Measurements from ENCODE around the gene LINGO4.
A peak's percentile ranks its signal among the peaks of the same experiment; 100 is the strongest.

LINGO4 gene

DNA sequence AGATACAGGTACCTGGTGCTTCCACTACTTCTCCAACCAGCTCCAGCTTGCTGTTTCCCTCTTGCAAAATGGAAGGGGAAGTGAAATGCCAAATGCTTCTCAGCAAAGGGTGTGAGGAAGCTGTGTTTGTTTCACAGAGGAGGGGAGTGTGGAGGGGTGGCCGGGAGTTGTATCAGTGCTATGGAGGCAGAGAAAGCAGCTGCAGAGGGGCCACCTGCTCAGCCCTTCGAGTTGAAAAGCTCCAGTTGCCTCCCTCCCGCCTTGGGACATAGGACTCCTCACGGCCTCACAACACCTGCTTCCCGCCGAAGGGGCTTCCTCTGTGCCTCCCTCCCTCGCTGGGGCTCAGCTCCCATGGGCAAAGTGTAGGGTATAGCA lies 12.1 kb upstream of the LINGO4 start:
- Mint-ChIP-seq H3K4me1 (peaks cover 62% of the 10 kb centered on the region), H3K27me3 (no peaks in the 10 kb centered on the region), H3K4me3 (no peak overlapping the region), H3K27ac (ENCODE audit: low read depth) (no peak overlapping the region), H3K36me3 (ENCODE audit: insufficient read depth) (peaks cover 1% of the 10 kb centered on the region), H3K9me3 (no peaks in the 10 kb centered on the region)
- DNase-seq (ENCODE audit: low spot score in 2 of 2): no peak
- ATAC-seq (replicated peaks; ENCODE audit: extremely low read depth, poor library complexity, severe bottlenecking): no peak

DNA sequence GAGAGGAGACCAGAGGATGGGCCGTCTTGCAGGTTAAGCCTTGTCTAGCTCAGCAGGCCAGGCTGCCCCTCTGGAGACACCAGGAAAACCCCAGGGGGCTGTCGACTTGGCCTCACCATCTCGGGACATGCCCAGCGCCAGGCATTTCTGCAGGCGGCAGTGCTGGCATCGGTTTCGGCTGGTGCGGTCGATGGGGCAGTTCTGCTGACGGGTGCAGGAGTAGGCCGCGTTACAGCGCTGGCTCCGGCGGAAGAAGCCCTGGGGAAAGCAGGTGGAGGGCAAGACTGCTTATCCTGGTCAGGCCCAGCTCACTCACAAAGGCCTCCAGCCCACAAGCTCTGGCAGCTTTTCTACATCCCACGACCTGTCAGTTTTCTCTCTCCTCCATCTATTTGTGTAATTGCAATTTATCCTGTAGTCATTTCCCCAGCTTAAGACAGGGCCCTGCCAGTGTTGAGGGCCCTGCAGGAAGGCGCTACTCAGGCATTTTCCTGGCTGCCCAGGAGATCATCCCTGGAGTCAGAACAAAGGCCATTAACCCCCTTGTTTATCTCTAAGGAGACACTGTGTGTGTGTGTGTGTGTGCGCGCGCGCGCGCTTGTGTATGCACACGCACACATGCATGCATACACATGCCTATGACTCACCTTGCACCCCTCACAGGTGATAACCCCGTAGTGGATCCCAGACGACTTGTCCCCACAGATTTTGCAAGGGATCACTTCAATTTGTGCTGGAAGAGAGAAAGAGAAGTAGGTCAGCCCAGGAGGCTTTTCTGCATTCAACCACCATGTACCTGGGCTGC lies 11.5 kb upstream of the LINGO4 start:
- peak overlapping the region; percentile 5 for H3K27ac Mint-ChIP-seq (ENCODE audit: low read depth)
- H3K4me1 Mint-ChIP-seq: peaks cover 56% of the 10 kb centered on the region
- no peak overlapping the region for H3K4me3 Mint-ChIP-seq
- H3K36me3 Mint-ChIP-seq (ENCODE audit: insufficient read depth): peaks cover 1% of the 10 kb centered on the region
- DNase-seq (ENCODE audit: low spot score in 2 of 2) (no peak), ATAC-seq (replicated peaks; ENCODE audit: extremely low read depth, poor library complexity, severe bottlenecking) (no peak)
- H3K9me3 Mint-ChIP-seq: no peaks in the 10 kb centered on the region
- no peaks in the 10 kb centered on the region for H3K27me3 Mint-ChIP-seq

DNA sequence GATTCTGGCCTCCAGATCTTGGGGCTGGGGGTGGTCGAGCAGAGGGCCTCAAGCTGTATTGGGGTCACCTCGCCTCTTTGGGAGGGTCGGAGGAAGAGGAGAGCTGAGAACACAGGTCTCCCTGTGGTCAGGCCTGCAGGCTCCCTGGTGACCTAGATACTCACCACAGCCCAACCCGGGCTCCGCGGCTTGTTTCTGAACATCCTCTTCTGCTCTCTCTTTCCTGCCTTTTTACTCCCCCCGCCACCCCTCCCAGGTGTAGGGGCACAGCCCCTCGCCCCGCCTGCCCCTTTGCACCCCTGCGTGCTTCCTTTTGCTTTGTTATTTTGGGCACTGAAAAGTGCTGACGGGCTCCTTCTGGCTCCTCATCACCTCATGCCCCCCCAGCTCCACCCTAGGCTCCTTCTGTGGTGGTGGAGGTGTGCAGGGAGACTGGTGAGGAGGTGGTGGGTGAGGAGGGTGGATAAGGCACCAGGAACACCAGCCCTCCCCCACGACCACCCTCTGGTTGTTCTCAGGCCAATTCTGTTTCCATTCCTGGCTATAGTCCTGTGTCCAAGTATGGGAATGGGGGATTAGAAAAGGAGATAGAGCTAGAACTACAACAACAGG lies 10.6 kb upstream of the LINGO4 start:
- ATAC-seq (replicated peaks; ENCODE audit: extremely low read depth, poor library complexity, severe bottlenecking): peak; percentile 83
- Mint-ChIP-seq H3K27ac (ENCODE audit: low read depth) (peak overlapping the region; percentile 5), H3K27me3 (no peaks in the 10 kb centered on the region), H3K4me1 (peaks cover 47% of the 10 kb centered on the region), H3K36me3 (ENCODE audit: insufficient read depth) (peaks cover 1% of the 10 kb centered on the region), H3K9me3 (no peaks in the 10 kb centered on the region), H3K4me3 (peak overlapping the region; percentile 10)
- DNase-seq (ENCODE audit: low spot score in 2 of 2): peak in 1 of 2 donors; percentile 30

DNA sequence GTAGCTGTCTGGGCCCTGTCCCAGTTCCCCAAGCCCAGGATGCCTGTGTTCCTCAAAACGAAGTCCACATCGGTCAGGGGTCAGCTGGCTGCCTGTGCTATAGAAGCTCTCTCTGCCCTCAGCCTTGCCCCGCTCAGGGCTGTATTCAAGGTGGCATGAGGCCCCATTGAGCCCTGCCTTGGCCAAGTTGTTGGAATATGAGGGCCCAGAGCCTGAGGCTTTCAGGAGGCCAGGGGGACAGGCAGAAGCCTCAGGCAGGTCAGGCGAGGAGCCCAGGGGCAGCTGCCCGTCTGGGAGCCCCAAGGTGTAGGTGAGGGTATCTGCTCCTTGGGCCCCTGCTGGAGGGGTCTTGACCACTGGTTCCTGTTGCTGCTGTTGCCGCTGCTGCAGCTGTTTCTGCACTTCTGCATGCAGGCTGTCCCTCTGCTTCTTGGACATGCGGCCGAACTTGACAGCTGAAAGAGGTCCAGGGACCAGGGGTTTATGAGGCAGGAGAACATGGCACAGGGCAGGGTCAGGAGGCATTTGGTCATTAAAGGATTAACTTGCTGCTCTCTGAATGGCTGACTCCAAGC lies 9.8 kb upstream of the LINGO4 start:
- H3K4me3 Mint-ChIP-seq: peak overlapping the region; percentile 10
- H3K27me3 Mint-ChIP-seq: no peaks in the 10 kb centered on the region
- ATAC-seq (replicated peaks; ENCODE audit: extremely low read depth, poor library complexity, severe bottlenecking) (no peak), DNase-seq (ENCODE audit: low spot score in 2 of 2) (no peak)
- peak overlapping the region; percentile 5 for H3K27ac Mint-ChIP-seq (ENCODE audit: low read depth)
- no peaks in the 10 kb centered on the region for H3K9me3 Mint-ChIP-seq
- H3K4me1 Mint-ChIP-seq: peaks cover 40% of the 10 kb centered on the region
- peaks cover 1% of the 10 kb centered on the region for H3K36me3 Mint-ChIP-seq (ENCODE audit: insufficient read depth)

DNA sequence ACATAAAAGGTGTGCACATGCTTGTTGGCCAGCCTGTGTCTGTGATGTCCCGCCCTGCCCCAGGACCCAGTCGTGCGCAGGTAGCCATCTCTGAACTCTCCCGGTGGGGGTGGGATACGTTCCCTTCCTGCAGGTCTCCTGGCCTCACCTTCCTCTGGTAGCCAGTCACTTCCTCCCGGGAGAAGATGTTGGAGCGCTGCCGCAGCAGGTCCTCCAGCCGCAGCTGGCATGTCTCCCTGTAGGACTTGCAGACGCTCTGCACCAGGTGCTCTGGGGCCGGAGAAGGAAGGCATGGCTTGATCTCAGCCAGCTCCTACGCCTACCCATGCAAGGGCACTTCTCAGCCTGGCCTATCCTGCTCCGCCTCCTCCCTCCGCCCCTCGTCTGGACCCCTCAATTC lies 9.2 kb upstream of the LINGO4 start:
- Mint-ChIP-seq H3K9me3 (no peaks in the 10 kb centered on the region), H3K36me3 (ENCODE audit: insufficient read depth) (no peaks in the 10 kb centered on the region), H3K27me3 (no peaks in the 10 kb centered on the region), H3K27ac (ENCODE audit: low read depth) (no peak overlapping the region), H3K4me1 (peaks cover 40% of the 10 kb centered on the region), H3K4me3 (no peak overlapping the region)
- DNase-seq (ENCODE audit: low spot score in 2 of 2): no peak
- no peak for ATAC-seq (replicated peaks; ENCODE audit: extremely low read depth, poor library complexity, severe bottlenecking)

DNA sequence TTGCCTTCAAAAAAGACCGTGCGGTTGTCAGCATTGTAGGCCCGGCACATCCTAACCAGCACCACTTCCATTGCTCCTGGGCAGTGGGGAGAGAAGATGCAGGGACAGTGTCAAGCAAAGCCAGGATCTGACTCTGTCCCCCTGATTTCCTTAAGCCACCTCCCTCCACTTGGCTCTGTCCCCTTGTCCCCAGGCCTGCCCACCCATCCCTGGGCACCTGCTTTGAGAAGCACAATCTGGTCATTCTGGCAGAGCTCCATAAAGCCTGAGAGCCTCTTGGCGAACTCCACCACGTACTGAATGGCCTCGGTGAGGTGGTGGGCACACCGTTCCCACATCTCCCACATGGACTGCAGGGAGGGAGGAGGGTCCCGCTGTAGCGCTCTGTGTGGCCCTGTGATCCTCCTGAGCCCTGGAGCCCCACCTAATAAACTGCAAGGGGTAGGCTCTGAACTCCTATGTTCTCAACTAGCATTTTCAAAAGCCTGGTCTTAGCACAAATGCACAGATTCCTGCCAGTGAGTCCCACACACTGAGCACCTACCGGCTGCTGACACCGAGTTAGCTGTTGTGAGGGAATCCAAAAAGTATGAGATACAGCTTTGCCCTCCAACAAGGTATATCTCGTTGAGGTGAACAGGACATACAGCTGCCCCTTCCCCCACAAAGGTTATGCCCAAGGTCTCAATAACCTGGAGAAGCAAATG lies 8.2 kb upstream of the LINGO4 start:
- H3K27me3 Mint-ChIP-seq: no peaks in the 10 kb centered on the region
- H3K4me1 Mint-ChIP-seq: peaks cover 36% of the 10 kb centered on the region

DNA sequence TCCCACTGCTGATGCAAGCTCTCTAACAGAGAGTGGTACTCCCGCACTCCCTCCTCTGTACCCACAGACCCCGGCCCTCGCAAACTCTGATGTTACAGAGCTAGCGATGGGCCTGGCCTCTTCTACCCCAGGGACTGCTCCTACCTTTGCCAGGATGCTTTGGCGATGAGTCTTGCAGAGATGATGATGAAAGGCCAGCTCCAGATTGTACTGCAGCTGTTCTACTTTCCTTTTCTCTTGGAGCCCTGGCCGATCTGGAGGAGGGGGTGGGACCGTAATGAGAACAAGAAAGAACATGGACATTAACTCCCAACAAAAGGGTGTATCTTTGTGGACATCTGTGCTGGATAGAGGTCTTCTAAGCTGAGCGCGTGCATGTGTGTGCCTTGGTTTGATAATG lies 6.0 kb upstream of the LINGO4 start:
- Mint-ChIP-seq H3K36me3 (ENCODE audit: insufficient read depth) (no peaks in the 10 kb centered on the region), H3K27me3 (no peaks in the 10 kb centered on the region), H3K9me3 (no peaks in the 10 kb centered on the region), H3K4me3 (no peak overlapping the region), H3K4me1 (peaks cover 22% of the 10 kb centered on the region), H3K27ac (ENCODE audit: low read depth) (no peak overlapping the region)
- DNase-seq (ENCODE audit: low spot score in 2 of 2) (no peak), ATAC-seq (replicated peaks; ENCODE audit: extremely low read depth, poor library complexity, severe bottlenecking) (no peak)

More for the DNA sequence above, 8.2 kb upstream of the LINGO4 start:
- no peak for ATAC-seq (replicated peaks; ENCODE audit: extremely low read depth, poor library complexity, severe bottlenecking)
- Mint-ChIP-seq H3K9me3 (no peaks in the 10 kb centered on the region), H3K36me3 (ENCODE audit: insufficient read depth) (no peaks in the 10 kb centered on the region), H3K4me3 (no peak overlapping the region), H3K27ac (ENCODE audit: low read depth) (no peak overlapping the region)
- DNase-seq (ENCODE audit: low spot score in 2 of 2): no peak

DNA sequence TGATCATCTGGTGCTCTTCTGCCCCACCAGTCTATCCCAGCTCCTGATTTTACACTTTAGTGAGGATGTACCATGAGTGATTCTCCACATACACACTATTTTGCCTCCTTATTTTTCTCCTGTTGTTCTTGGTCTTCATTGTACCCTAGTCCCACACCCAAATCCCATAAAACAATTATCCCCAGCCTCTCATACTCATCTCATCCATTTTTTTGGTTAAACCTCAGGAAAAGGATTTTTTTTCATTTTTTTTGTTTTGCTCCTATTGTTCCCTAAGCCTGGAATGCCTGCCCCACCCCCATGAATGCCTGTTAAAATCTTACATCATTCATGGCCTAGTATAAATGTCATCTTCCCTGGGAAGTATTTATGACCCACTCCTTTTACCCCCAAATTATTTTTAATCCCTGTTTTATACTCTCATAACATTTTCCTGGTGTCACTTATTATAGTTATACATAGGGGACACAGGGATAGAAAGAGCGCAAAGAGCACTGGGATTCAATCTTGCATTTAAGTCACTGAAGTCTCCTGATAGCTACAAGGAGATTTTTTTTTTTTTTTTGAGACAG lies 4.9 kb upstream of the LINGO4 start:
- Mint-ChIP-seq H3K27ac (ENCODE audit: low read depth) (no peak overlapping the region), H3K4me3 (no peak overlapping the region), H3K27me3 (no peaks in the 10 kb centered on the region), H3K36me3 (ENCODE audit: insufficient read depth) (no peaks in the 10 kb centered on the region), H3K9me3 (no peaks in the 10 kb centered on the region), H3K4me1 (peaks cover 11% of the 10 kb centered on the region)
- no peak for ATAC-seq (replicated peaks; ENCODE audit: extremely low read depth, poor library complexity, severe bottlenecking)
- no peak for DNase-seq (ENCODE audit: low spot score in 2 of 2)

DNA sequence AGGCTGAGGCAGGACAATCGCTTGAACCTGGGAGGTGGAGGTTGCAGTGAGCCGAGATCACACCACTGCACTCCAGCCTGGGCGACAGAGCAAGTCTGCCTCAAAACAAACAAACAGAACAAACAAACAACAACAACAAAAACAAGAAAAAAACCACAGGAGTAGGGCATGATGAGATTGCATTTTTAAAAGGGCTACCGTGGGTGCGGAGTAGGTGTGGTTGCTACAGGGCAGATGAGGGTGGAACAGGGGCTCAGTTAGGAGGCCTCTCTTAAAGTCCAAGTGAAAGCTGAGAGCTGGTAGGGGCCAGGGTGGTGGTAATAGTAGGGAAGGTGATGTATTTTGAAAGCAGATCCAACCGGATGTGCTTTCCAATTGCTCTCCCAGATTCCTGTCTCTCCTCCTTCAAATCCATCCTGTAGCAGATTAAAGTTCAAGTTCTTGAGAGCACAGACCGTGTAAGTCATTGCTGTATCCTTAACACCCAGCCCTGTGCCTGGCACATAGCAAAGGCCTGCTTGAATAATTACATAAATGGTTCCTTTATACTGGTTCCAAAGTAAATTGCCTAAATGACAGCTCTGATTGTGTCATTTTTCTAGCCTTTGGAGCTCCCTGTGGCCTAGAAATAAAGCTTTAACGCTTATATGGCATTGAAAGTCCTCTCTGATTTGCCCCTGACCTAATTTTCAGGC lies 4.2 kb upstream of the LINGO4 start:
- Mint-ChIP-seq H3K27ac (ENCODE audit: low read depth) (no peak overlapping the region), H3K9me3 (no peaks in the 10 kb centered on the region), H3K4me1 (peaks cover 6% of the 10 kb centered on the region), H3K27me3 (no peaks in the 10 kb centered on the region), H3K4me3 (no peak overlapping the region), H3K36me3 (ENCODE audit: insufficient read depth) (no peaks in the 10 kb centered on the region)
- no peak for ATAC-seq (replicated peaks; ENCODE audit: extremely low read depth, poor library complexity, severe bottlenecking)
- DNase-seq (ENCODE audit: low spot score in 2 of 2): no peak

DNA sequence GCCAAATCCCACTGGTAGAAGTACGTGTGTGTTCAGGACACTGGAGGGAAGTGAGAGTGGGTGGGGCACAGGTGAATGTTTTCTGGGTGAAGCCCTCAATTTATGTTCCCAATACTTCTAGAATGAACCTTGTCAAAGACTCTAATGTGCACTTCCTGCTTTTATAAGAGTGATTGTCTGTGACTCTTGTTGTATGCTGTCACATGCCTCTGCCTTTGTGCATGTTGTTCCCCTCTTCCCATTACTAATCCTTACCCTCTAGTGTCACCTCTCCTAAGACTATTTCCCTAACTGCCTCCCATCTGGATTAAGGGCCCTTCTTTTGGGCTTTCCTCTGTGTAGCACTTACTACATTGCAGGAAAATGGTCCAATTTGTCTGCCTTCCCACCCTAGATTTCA lies 2.5 kb upstream of the LINGO4 start:
- Mint-ChIP-seq H3K27me3 (no peaks in the 10 kb centered on the region), H3K27ac (ENCODE audit: low read depth) (no peak overlapping the region), H3K36me3 (ENCODE audit: insufficient read depth) (no peaks in the 10 kb centered on the region), H3K4me1 (no peaks in the 10 kb centered on the region), H3K9me3 (no peaks in the 10 kb centered on the region), H3K4me3 (no peak overlapping the region)
- DNase-seq (ENCODE audit: low spot score in 2 of 2) (no peak), ATAC-seq (replicated peaks; ENCODE audit: extremely low read depth, poor library complexity, severe bottlenecking) (no peak)

DNA sequence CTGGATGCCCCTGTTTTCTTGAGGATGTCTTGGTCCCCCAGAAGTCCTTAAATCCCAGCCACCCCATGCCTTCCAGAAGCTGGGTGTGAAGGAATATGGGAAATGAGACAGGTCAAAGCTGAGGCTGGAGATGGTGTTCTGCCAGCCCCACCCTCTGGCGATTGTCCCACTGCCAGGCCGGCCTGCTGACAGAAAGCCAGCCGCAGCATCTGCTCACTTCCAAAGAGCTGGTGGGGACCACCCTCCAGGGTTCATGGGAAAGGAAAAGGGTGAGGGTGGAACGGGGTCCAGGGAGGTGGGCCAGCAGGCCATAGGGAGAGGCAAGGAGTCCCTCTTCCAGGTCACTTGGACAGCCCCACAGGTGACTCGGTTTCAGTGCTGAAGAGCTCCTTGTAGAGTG lies 1.9 kb upstream of the LINGO4 start:
- H3K9me3 Mint-ChIP-seq: no peaks in the 10 kb centered on the region
- H3K36me3 Mint-ChIP-seq (ENCODE audit: insufficient read depth): no peaks in the 10 kb centered on the region
- no peaks in the 10 kb centered on the region for H3K27me3 Mint-ChIP-seq

DNA sequence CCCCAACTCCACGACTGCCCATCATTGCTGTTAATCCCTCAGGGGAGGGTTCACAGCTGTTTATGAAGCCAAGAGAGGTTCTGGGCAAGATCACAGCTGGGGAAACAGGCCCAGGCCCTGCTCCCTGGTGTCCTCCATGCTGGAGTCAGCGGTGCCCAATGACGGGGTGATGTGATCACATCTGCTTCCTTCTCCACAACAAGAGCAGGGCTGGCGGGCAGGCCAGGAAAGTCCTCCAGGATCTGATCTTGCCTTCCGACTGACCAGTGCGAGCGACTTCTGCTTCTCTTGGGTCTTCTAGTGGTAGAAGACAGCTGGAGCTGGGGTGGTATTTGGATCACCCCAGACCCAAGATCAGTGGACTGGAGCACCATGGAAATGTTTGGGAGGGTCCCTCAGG lies 951 bp upstream of the LINGO4 start:
- Mint-ChIP-seq H3K4me1 (no peaks in the 10 kb centered on the region), H3K27me3 (no peaks in the 10 kb centered on the region), H3K36me3 (ENCODE audit: insufficient read depth) (no peaks in the 10 kb centered on the region), H3K27ac (ENCODE audit: low read depth) (no peak overlapping the region), H3K4me3 (no peak overlapping the region), H3K9me3 (no peaks in the 10 kb centered on the region)
- DNase-seq (ENCODE audit: low spot score in 2 of 2): no peak
- ATAC-seq (replicated peaks; ENCODE audit: extremely low read depth, poor library complexity, severe bottlenecking): no peak

More for the DNA sequence above, 1.9 kb upstream of the LINGO4 start:
- Mint-ChIP-seq H3K27ac (ENCODE audit: low read depth) (no peak overlapping the region), H3K4me1 (no peaks in the 10 kb centered on the region), H3K4me3 (no peak overlapping the region)
- ATAC-seq (replicated peaks; ENCODE audit: extremely low read depth, poor library complexity, severe bottlenecking) (no peak), DNase-seq (ENCODE audit: low spot score in 2 of 2) (no peak)

Data from central memory CD8-positive, alpha-beta T cell (primary cell).